A549 (cell line): ENCODE results near the gene GM2A. TPM values are rescaled to one million over a fixed set of nuclear protein-coding genes. Genes with fewer than 3 reads are reported as not detected.

Experiments
- ATAC-seq, 2 experiments: fragments of 200-7000 bp in 1 of 2; fragments of >200 bp in 1 of 2; cut with Nextera tagmentation in 1 of 2; cut with Tn5 transposase in 1 of 2; 3 replicates each; pipeline versions ENCODE4 v1.8.0 to v1.9.1; 2018 to 2020; ENCODE audit warnings: mild to moderate bottlenecking in 1 of 2, moderate library complexity in 1 of 2
- CTCF ChIA-PET: fragments of 300-600 bp; sonication (Branson Sonifier 250); formaldehyde crosslinking; extraction: SDS; loops from one replicate; lab custom pipeline; 2021; ENCODE audit warnings: antibody characterized with exemption, inconsistent platforms; lab: Yijun Ruan, JAX
- POLR2A ChIA-PET: fragments of 350-600 bp; formaldehyde crosslinking; extraction: SDS; loops from one replicate; lab custom pipeline; 2021; ENCODE audit warnings: antibody characterized with exemption, inconsistent platforms; lab: Yijun Ruan, JAX
- DNase-seq, 2 experiments: peaks; one replicate each; pipeline versions ENCODE4 v3.0.0 to v3.0.0-alpha.2; 2011 to 2016; ENCODE audit warnings: low read depth in 1 of 2, low spot score in 1 of 2
- FAIRE-seq: peaks from 2 replicates; lab custom pipeline; 2011; peaks lifted over from hg19 to GRCh38; lab: Jason Lieb, UNC
- H3K27ac ChIP-seq, 2 experiments: fragments of >200 bp; sonication (Bioruptor Twin); formaldehyde crosslinking; 3 replicates each; pipeline ENCODE4 v1.5.1; 2016 to 2017
- H3K4me1 ChIP-seq: fragments of >200 bp; sonication (Bioruptor Twin); formaldehyde crosslinking; 3 replicates; pipeline ENCODE4 v1.6.1; 2016
- H3K4me2 ChIP-seq: fragments of >200 bp; sonication (Bioruptor Twin); formaldehyde crosslinking; 3 replicates; pipeline ENCODE4 v1.6.1; 2016
- H3K4me3 ChIP-seq: fragments of >200 bp; sonication (Bioruptor Twin); formaldehyde crosslinking; 3 replicates; pipeline ENCODE4 v1.5.1; 2016
- H3K9me3 ChIP-seq: fragments of >200 bp; sonication (Bioruptor Twin); formaldehyde crosslinking; 3 replicates; pipeline ENCODE4 v1.6.1; 2016
- EHF ChIP-seq: fragments of 250-450 bp; sonication (Bioruptor Pico); IDR thresholded peaks from 2 replicates; pipeline ENCODE4 v1.5.0; 2020; ENCODE audit warnings: mild to moderate bottlenecking
- FOSB ChIP-seq: fragments of 250-450 bp; sonication (Bioruptor Pico); IDR thresholded peaks from 2 replicates; pipeline ENCODE4 v1.5.0; 2020; ENCODE audit warnings: mild to moderate bottlenecking, moderate library complexity
- FOSL2 ChIP-seq, 2 experiments: fragments of 450-650 bp in 1 of 2; fragments of >200 bp in 1 of 2; sonication (Bioruptor Twin) in 1 of 2; formaldehyde crosslinking; IDR thresholded peaks; 2 replicates each; pipeline versions ENCODE4 v1.5.0 to v1.6.1; 2016 to 2020; ENCODE audit warnings: mild to moderate bottlenecking in 1 of 2, moderate library complexity in 1 of 2
- HES2 ChIP-seq: fragments of >200 bp; sonication (Bioruptor Twin); formaldehyde crosslinking; IDR thresholded peaks from 2 replicates; pipeline ENCODE4 v1.6.1; 2016
- HOXA7 ChIP-seq: fragments of 250-450 bp; sonication (Bioruptor Pico); IDR thresholded peaks from 2 replicates; pipeline ENCODE4 v1.5.0; 2020; ENCODE audit warnings: mild to moderate bottlenecking, moderate library complexity
- HOXB13 ChIP-seq: fragments of 250-450 bp; sonication (Bioruptor Pico); IDR thresholded peaks from 2 replicates; pipeline ENCODE4 v1.5.0; 2020; ENCODE audit warnings: low read depth, mild to moderate bottlenecking, moderate library complexity
- JUN ChIP-seq, 2 experiments: fragments of >200 bp; sonication (Bioruptor Twin); formaldehyde crosslinking; IDR thresholded peaks; 2 replicates in 1 of 2; 3 replicates in 1 of 2; pipeline ENCODE4 v1.6.1; 2016 to 2017
- KDM5A ChIP-seq: fragments of 200-600 bp; sonication (generic); IDR thresholded peaks from 2 replicates; pipeline ENCODE4 v1.6.1; 2016; ENCODE audit warnings: antibody characterized with exemption, mild to moderate bottlenecking
- MAFK ChIP-seq: fragments of 450-650 bp; IDR thresholded peaks from 2 replicates; pipeline ENCODE4 v1.6.1; 2014; ENCODE audit not compliant: partially characterized antibody
- MAX ChIP-seq: IDR thresholded peaks from 2 replicates; pipeline ENCODE4 v1.6.1; 2012
- POLR2A ChIP-seq: IDR thresholded peaks from 2 replicates; pipeline ENCODE4 v1.6.1; 2012; ENCODE audit warnings: mild to moderate bottlenecking, low read length
- POLR2AphosphoS2 ChIP-seq: conservative IDR thresholded peaks from 2 replicates; pipeline ENCODE4 v1.6.1; 2012; ENCODE audit warnings: low read length, improper control_type of control experiment, inconsistent platforms
- RAD21 ChIP-seq, 2 experiments: fragments of >200 bp in 1 of 2; sonication (Bioruptor Twin) in 1 of 2; formaldehyde crosslinking in 1 of 2; IDR thresholded peaks in 1 of 2; conservative IDR thresholded peaks in 1 of 2; 2 replicates in 1 of 2; 3 replicates in 1 of 2; pipeline ENCODE4 v1.6.1; 2012 to 2018; ENCODE audit warnings: inconsistent platforms in 1 of 2
- RARB ChIP-seq: fragments of 250-450 bp; sonication (Bioruptor Pico); IDR thresholded peaks from 2 replicates; pipeline ENCODE4 v1.8.0; 2021; ENCODE audit warnings: mild to moderate bottlenecking, moderate library complexity
- RFX5 ChIP-seq: fragments of 450-650 bp; IDR thresholded peaks from 2 replicates; pipeline ENCODE4 v1.7.1; 2014; ENCODE audit warnings: antibody characterized with exemption, mild to moderate bottlenecking, moderate library complexity
- SREBF2 ChIP-seq: fragments of 450-650 bp; IDR thresholded peaks from 2 replicates; pipeline ENCODE4 v1.6.1; 2014; ENCODE audit warnings: mild to moderate bottlenecking, moderate library complexity
- TFCP2L1 ChIP-seq: fragments of 250-450 bp; sonication (Bioruptor Pico); IDR thresholded peaks from 2 replicates; pipeline ENCODE4 v1.5.0; 2021; ENCODE audit warnings: mild to moderate bottlenecking
- ZFP36 ChIP-seq: fragments of 450-650 bp; IDR thresholded peaks from 2 replicates; pipeline ENCODE4 v1.6.1; 2014; ENCODE audit warnings: borderline replicate concordance; ENCODE audit not compliant: partially characterized antibody
- ZNF302 ChIP-seq: fragments of 250-450 bp; sonication (Bioruptor Pico); IDR thresholded peaks from 2 replicates; pipeline ENCODE4 v1.9.0; 2021; ENCODE audit warnings: inconsistent platforms, mild to moderate bottlenecking, moderate library complexity
- ZSCAN20 ChIP-seq: fragments of 250-450 bp; sonication (Bioruptor Pico); IDR thresholded peaks from 2 replicates; pipeline ENCODE4 v1.8.0; 2022; ENCODE audit warnings: mild to moderate bottlenecking, moderate library complexity
- WGBS: methylation state at CpG from one replicate; pipeline ENCODE4 v1.1.6; 2017; ENCODE audit errors: missing lambda C conversion rate; 5-methylcytosine and 5-hydroxymethylcytosine counted together
- polyA plus RNA-seq, 4 experiments: library from polyadenylated mRNA; depleted of rRNA in 3 of 4; stranded (reverse); fragments of >200 nt; fragmentation: RNase III in 1 of 4; extraction: RNeasy Plus Mini Kit Qiagen cat#74134 plus additional on column Dnase treatment in 1 of 4; gene quantifications; 2 replicates in 3 of 4; 3 replicates in 1 of 4; pipeline ENCODE4 v1.2.3, GENCODE V29; 2011 to 2017
- TF ChIP-seq, protein P1 (sequence below): fragments of 150-350 bp; IDR thresholded peaks from 2 replicates; pipeline ENCODE4 v1.6.1; 2014; ENCODE audit warnings: low read depth, mild to moderate bottlenecking, low read length
- TF ChIP-seq, protein P2 (sequence below): fragments of 200-600 bp; sonication (generic); IDR thresholded peaks from 2 replicates; pipeline ENCODE4 v1.6.1; 2016; ENCODE audit warnings: antibody characterized with exemption, mild to moderate bottlenecking, moderate library complexity
- TF ChIP-seq, protein P3 (sequence below): fragments of 450-650 bp; IDR thresholded peaks from 2 replicates; pipeline ENCODE4 v1.6.1; 2014; ENCODE audit warnings: antibody characterized with exemption
- TF ChIP-seq, protein P4 (sequence below): IDR thresholded peaks from 2 replicates; pipeline ENCODE4 v1.6.1; 2012
- TF ChIP-seq, protein P5 (sequence below): IDR thresholded peaks from 2 replicates; pipeline ENCODE4 v1.6.1; 2012; ENCODE audit warnings: low read depth, borderline replicate concordance

The GM2A gene
- polyA plus RNA-seq, 2 of the 4 experiments (the other 2 are of a cell fraction) = 9.6 to 17.4 TPM

GRCh38 chr5:151286246-151286645 lies 33.3 kb downstream of the GM2A start:
- Histone ChIP-seq H3K4me2 (no peak overlapping the region), H3K9me3 (no peaks in the 10 kb centered on the region)
- 26% methylated on average over 1 of the region's 1 CpG for WGBS

DNA sequence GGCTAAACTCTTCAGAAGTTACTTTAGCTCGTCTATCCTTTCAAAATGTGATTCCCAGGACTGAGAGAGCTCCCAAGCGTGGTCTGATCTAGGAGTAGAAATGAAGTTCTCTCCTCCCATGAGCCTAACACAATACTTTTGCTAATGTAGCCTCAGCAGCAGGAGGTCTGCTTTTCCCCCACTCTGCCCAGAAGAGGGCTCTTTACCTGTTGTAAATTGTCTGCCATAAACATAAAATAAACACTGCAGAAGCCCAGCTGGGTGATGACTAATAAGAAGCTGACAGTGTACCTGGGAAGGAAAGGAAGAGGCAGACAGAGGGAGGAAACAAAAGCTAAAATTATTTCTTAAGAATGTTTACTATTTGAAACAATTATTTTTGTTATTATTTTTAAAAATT lies 35.2 kb downstream of the GM2A start:
- Histone ChIP-seq H3K4me3 (no peak overlapping the region), H3K4me1 (no peaks in the 10 kb centered on the region), H3K27ac (no peak overlapping the region), H3K4me2 (no peak overlapping the region), H3K9me3 (no peaks in the 10 kb centered on the region)
- DNase-seq (peak in 1 of 2 experiments; percentile 19), ATAC-seq (peak; percentile 60 to 81; a peak in 5 of 6 replicates), FAIRE-seq (no peak)
- ChIA-PET CTCF (interaction anchor here (1.2 to 1.6 kb wide), 3 partner anchors 10 to 49 kb away, joined by 3 to 5 read pairs (median 4); no protein-coding TSS in a partner anchor), POLR2A (no interaction called here)
- WGBS = 45% methylated on average over 2 of the region's 2 CpGs
- TF ChIP-seq POLR2AphosphoS2 (no peak), MAX (no peak), ZNF302 (CRISPR knock-in tag) (no peak), ZFP36 (no peak), ZSCAN20 (no peak), EHF (CRISPR knock-in tag) (no peak), POLR2A (no peak), MAFK (no peak), HOXB13 (no peak), KDM5A (no peak), RARB (CRISPR knock-in tag) (no peak), HES2 (no peak), RFX5 (no peak), RAD21 (conservative IDR thresholded peaks at IDR 0.05 in 1 of 2, IDR thresholded peaks at IDR 0.05 in 1 of 2) (no peak), HOXA7 (CRISPR knock-in tag) (no peak), FOSL2 (IDR thresholded peaks at IDR 0.05) (no peak), FOSL2 (CRISPR knock-in tag; IDR thresholded peaks at IDR 0.05) (no peak; the same call in 1 of the 2 replicates), SREBF2 (no peak)
- TF ChIP-seq, protein P1, sequence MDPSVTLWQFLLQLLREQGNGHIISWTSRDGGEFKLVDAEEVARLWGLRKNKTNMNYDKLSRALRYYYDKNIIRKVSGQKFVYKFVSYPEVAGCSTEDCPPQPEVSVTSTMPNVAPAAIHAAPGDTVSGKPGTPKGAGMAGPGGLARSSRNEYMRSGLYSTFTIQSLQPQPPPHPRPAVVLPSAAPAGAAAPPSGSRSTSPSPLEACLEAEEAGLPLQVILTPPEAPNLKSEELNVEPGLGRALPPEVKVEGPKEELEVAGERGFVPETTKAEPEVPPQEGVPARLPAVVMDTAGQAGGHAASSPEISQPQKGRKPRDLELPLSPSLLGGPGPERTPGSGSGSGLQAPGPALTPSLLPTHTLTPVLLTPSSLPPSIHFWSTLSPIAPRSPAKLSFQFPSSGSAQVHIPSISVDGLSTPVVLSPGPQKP = no peak
- TF ChIP-seq, protein P2, sequence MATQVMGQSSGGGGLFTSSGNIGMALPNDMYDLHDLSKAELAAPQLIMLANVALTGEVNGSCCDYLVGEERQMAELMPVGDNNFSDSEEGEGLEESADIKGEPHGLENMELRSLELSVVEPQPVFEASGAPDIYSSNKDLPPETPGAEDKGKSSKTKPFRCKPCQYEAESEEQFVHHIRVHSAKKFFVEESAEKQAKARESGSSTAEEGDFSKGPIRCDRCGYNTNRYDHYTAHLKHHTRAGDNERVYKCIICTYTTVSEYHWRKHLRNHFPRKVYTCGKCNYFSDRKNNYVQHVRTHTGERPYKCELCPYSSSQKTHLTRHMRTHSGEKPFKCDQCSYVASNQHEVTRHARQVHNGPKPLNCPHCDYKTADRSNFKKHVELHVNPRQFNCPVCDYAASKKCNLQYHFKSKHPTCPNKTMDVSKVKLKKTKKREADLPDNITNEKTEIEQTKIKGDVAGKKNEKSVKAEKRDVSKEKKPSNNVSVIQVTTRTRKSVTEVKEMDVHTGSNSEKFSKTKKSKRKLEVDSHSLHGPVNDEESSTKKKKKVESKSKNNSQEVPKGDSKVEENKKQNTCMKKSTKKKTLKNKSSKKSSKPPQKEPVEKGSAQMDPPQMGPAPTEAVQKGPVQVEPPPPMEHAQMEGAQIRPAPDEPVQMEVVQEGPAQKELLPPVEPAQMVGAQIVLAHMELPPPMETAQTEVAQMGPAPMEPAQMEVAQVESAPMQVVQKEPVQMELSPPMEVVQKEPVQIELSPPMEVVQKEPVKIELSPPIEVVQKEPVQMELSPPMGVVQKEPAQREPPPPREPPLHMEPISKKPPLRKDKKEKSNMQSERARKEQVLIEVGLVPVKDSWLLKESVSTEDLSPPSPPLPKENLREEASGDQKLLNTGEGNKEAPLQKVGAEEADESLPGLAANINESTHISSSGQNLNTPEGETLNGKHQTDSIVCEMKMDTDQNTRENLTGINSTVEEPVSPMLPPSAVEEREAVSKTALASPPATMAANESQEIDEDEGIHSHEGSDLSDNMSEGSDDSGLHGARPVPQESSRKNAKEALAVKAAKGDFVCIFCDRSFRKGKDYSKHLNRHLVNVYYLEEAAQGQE = no peak
- TF ChIP-seq, protein P3, sequence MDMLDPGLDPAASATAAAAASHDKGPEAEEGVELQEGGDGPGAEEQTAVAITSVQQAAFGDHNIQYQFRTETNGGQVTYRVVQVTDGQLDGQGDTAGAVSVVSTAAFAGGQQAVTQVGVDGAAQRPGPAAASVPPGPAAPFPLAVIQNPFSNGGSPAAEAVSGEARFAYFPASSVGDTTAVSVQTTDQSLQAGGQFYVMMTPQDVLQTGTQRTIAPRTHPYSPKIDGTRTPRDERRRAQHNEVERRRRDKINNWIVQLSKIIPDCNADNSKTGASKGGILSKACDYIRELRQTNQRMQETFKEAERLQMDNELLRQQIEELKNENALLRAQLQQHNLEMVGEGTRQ = no peak

More at GRCh38 chr5:151286246-151286645, 33.3 kb downstream of the GM2A start:
- no peak for TF ChIP-seq JUN (IDR thresholded peaks at IDR 0.05)
- no peak for TF ChIP-seq TFCP2L1
- TF ChIP-seq HOXA7 (CRISPR knock-in tag) = no peak
- TF ChIP-seq, protein P4, sequence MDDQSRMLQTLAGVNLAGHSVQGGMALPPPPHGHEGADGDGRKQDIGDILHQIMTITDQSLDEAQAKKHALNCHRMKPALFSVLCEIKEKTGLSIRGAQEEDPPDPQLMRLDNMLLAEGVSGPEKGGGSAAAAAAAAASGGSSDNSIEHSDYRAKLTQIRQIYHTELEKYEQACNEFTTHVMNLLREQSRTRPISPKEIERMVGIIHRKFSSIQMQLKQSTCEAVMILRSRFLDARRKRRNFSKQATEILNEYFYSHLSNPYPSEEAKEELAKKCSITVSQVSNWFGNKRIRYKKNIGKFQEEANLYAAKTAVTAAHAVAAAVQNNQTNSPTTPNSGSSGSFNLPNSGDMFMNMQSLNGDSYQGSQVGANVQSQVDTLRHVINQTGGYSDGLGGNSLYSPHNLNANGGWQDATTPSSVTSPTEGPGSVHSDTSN = no peak
- TF ChIP-seq, protein P5, sequence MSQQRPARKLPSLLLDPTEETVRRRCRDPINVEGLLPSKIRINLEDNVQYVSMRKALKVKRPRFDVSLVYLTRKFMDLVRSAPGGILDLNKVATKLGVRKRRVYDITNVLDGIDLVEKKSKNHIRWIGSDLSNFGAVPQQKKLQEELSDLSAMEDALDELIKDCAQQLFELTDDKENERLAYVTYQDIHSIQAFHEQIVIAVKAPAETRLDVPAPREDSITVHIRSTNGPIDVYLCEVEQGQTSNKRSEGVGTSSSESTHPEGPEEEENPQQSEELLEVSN = no peak
- TF ChIP-seq FOSB = no peak
- TF ChIP-seq, protein P3 = no peak
- no peak for TF ChIP-seq RFX5
- H3K4me3 ChIP-seq = no peak overlapping the region
- H3K4me1 ChIP-seq = no peaks in the 10 kb centered on the region
- FAIRE-seq (no peak), ATAC-seq (no peak), DNase-seq (no peak)
- POLR2A ChIA-PET = no interaction called here
- CTCF ChIA-PET = no interaction called here
- no peak overlapping the region for H3K27ac ChIP-seq
